ENCODE results near the gene SHKBP1. TPM values are rescaled to one million over a fixed set of nuclear protein-coding genes. Genes with fewer than 3 reads are reported as not detected.

Gene SHKBP1
- total RNA-seq, 2 experiments from 2014 or later: 49.4 to 115 TPM

GRCh38 chr19:40599331-40599901 lies 22.7 kb downstream of the SHKBP1 start:
- Histone ChIP-seq H2AFZ (ENCODE audit: low read length) (no peak overlapping the region), H3K9me2 (ENCODE audit: insufficient read depth, low read length) (no peaks in the 10 kb centered on the region), H3K9me3 (ENCODE audit: low read length) (no peaks in the 10 kb centered on the region), H3K79me2 (ENCODE audit: insufficient read depth, low read depth, low read length) (no peaks in the 10 kb centered on the region), H3K4me3 (ENCODE audit: low read depth, low read length, poor library complexity, severe bottlenecking) (no peak overlapping the region), H3K4me2 (ENCODE audit: low read length) (peak overlapping the region; percentile 68), H3K4me1 (ENCODE audit: insufficient read depth, low read length, poor library complexity, severe bottlenecking) (peaks cover 57% of the 10 kb centered on the region), H3K27ac (ENCODE audit: low read depth, low read length, poor library complexity, severe bottlenecking) (no peak overlapping the region), H3K36me3 (ENCODE audit: insufficient read depth, low read length) (no peaks in the 10 kb centered on the region), H4K20me1 (ENCODE audit: insufficient read depth, low read length) (no peaks in the 10 kb centered on the region)
- no peak for DNase-seq (ENCODE audit: low spot score)
- ChIA-PET POLR2A (no interaction called here), CTCF (ENCODE audit: unreplicated experiment) (interaction anchor here (0.5 kb wide), 1 partner anchor 35 kb away, joined by 5 read pairs; no protein-coding TSS in a partner anchor)
- intact Hi-C loops (cut with micrococcal nuclease; ENCODE audit: unreplicated experiment): loop anchor here (2.0 kb wide), 2 partner anchors 135 to 295 kb away; partner anchors contain the start of gene BLVRB
- no TSS peak for BruUV-seq (replicated peaks)
- TF ChIP-seq CTCF (conservative IDR thresholded peaks at IDR 0.05; ENCODE audit: low read length) (no peak), EZH2phosphoT487 (IDR thresholded peaks at IDR 0.05; ENCODE audit: borderline replicate concordance, low read depth, low read length) (no peak)

- peaks cover 57% of the 10 kb centered on the region for H3K4me1 ChIP-seq (ENCODE audit: insufficient read depth, low read length, poor library complexity, severe bottlenecking)
- peak overlapping the region; percentile 68; the same call in 1 of the 2 replicates for H3K4me2 ChIP-seq (ENCODE audit: low read length)
- no peak overlapping the region for H3K4me3 ChIP-seq (ENCODE audit: low read depth, low read length, poor library complexity, severe bottlenecking)
- TF ChIP-seq EZH2phosphoT487 (IDR thresholded peaks at IDR 0.05; ENCODE audit: borderline replicate concordance, low read depth, low read length): no peak
- TF ChIP-seq CTCF (conservative IDR thresholded peaks at IDR 0.05; ENCODE audit: low read length): no peak
- no peaks in the 10 kb centered on the region for H3K79me2 ChIP-seq (ENCODE audit: insufficient read depth, low read depth, low read length)
- H2AFZ ChIP-seq (ENCODE audit: low read length): no peak overlapping the region
- H4K20me1 ChIP-seq (ENCODE audit: insufficient read depth, low read length): no peaks in the 10 kb centered on the region
- no peaks in the 10 kb centered on the region for H3K36me3 ChIP-seq (ENCODE audit: insufficient read depth, low read length)
- no TSS peak for BruUV-seq (replicated peaks)
- H3K9me3 ChIP-seq (ENCODE audit: low read length): no peaks in the 10 kb centered on the region
- intact Hi-C loops (cut with micrococcal nuclease; ENCODE audit: unreplicated experiment): loop anchor here (2.0 to 10.0 kb wide), 4 partner anchors 135 to 315 kb away; partner anchors contain the start of genes AKT2, BLVRB, MIA and RAB4B
- ChIA-PET CTCF (ENCODE audit: unreplicated experiment) (interaction anchor here (0.5 to 0.6 kb wide), 3 partner anchors 10 to 189 kb away, joined by 3 to 5 read pairs (median 4); no protein-coding TSS in a partner anchor), POLR2A (no interaction called here)
- no peak overlapping the region for H3K27ac ChIP-seq (ENCODE audit: low read depth, low read length, poor library complexity, severe bottlenecking)
- H3K9me2 ChIP-seq (ENCODE audit: insufficient read depth, low read length): no peaks in the 10 kb centered on the region
- no peak for DNase-seq (ENCODE audit: low spot score)
Observed at GRCh38 chr19:40599902-40600569, 23.4 kb downstream of the SHKBP1 start.
